ELF-1 (cell line): Measurements from ENCODE around the gene MRPL32.

Experiments
- DNase-seq: peaks from one replicate; pipeline ENCODE4 v3.0.0-alpha.2; 2016; ENCODE audit warnings: low read depth, low spot score

MRPL32 gene

GRCh38 chr7:42964849-42965805, 33.0 kb downstream of the MRPL32 start:
- peak; percentile 61 for DNase-seq

GRCh38 chr7:42967391-42967790, 35.2 kb downstream of the MRPL32 start:
- no peak for DNase-seq

- DNase-seq = no peak
Measured at GRCh38 chr7:42972699-42973500, 40.7 kb downstream of the MRPL32 start.

GRCh38 chr7:42976371-42976770, 44.2 kb downstream of the MRPL32 start:
- no peak for DNase-seq

- no peak for DNase-seq
Measured at GRCh38 chr7:42978496-42978895, 46.3 kb downstream of the MRPL32 start.

- DNase-seq = no peak
Measured at GRCh38 chr7:42980084-42980483, 47.9 kb downstream of the MRPL32 start.

GRCh38 chr7:42980514-42980913, 48.3 kb downstream of the MRPL32 start:
- no peak for DNase-seq

GRCh38 chr7:42981601-42982000, 49.4 kb downstream of the MRPL32 start:
- no peak for DNase-seq

GRCh38 chr7:42982604-42983115, 50.5 kb downstream of the MRPL32 start:
- DNase-seq = no peak

- DNase-seq = no peak
Measured at GRCh38 chr7:42984137-42984536, 52.0 kb downstream of the MRPL32 start.

- DNase-seq = no peak
Measured at GRCh38 chr7:42986213-42986612, 54.0 kb downstream of the MRPL32 start.

- DNase-seq = no peak
Measured at GRCh38 chr7:42986781-42987248, 54.6 kb downstream of the MRPL32 start.
